LNCaP clone FGC (cell line): Measurements from ENCODE around the gene KLF15.

Experiments used
- DNase-seq: peaks from one replicate; pipeline ENCODE4 v3.0.0-alpha.2; 2011; ENCODE audit warnings: low read depth
- H3K4me3 ChIP-seq: 2 replicates; pipeline ENCODE4 v1.5.1; 2011; ENCODE audit warnings: mild to moderate bottlenecking, low read depth, low read length, control low read depth
- TF ChIP-seq, protein P1 (sequence below): IDR thresholded peaks from 2 replicates; pipeline ENCODE4 v1.5.1; 2012; ENCODE audit warnings: mild to moderate bottlenecking; ENCODE audit not compliant: control insufficient read depth, insufficient read depth; ENCODE audit errors: extremely low read depth

The KLF15 gene

DNA sequence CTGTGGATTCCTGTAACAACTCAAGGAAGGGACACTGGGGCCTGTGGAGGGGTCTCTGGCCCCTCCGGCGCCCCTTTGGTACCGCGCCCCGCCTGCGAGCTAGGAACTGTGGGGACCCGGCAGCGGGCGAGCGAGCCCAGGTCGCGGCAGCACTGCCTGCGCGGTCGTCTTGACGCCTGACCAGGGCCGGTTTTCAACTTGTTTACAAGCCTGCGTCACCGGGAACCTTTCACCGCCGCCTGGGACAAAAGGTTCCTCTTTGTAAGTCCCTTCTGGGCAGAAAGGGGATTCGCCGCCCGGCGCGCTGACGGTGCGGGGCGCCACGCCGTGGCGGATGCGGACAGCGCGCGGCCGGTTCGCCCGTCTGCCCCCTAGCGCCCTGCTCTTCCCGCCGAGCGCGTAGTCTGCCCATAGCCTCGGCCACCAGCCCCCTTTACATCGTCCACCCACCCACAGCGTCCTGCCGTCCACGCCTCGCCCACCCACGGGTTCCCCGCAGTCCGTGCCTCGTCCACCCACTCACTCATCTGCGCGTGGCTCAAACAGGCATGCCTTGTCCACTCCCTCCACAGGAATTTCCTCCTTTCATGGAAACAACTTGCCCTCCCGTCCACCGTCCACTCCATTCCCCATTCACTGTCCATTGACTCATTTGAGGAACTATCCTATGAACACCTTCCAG lies 32.0 kb upstream of the KLF15 start:
- TF ChIP-seq, protein P1, sequence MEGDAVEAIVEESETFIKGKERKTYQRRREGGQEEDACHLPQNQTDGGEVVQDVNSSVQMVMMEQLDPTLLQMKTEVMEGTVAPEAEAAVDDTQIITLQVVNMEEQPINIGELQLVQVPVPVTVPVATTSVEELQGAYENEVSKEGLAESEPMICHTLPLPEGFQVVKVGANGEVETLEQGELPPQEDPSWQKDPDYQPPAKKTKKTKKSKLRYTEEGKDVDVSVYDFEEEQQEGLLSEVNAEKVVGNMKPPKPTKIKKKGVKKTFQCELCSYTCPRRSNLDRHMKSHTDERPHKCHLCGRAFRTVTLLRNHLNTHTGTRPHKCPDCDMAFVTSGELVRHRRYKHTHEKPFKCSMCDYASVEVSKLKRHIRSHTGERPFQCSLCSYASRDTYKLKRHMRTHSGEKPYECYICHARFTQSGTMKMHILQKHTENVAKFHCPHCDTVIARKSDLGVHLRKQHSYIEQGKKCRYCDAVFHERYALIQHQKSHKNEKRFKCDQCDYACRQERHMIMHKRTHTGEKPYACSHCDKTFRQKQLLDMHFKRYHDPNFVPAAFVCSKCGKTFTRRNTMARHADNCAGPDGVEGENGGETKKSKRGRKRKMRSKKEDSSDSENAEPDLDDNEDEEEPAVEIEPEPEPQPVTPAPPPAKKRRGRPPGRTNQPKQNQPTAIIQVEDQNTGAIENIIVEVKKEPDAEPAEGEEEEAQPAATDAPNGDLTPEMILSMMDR, result peak; percentile 100
- peak overlapping the region; percentile 10 for H3K4me3 ChIP-seq
- DNase-seq, result peak; percentile 87

DNA sequence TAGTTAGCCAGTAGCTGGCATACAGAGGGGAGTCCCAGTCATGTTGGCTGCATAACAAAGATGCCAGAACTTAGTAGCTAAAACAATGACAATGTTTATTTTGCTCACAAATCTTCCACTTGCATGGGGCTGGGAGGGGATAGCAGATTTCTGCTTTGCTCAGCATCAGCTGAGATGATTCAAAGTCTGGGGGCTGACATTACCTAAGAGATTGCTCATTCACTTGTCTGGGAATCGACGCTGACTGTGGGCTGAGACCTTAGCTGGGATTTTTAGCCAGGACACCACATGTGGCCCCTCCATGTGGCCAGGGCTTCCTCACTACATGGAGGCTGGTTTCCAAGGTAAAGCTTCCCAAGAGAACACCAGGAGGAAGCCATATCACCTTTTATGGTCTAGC lies 24.8 kb upstream of the KLF15 start:
- H3K4me3 ChIP-seq, result no peak overlapping the region
- TF ChIP-seq, protein P1, result no peak

DNA sequence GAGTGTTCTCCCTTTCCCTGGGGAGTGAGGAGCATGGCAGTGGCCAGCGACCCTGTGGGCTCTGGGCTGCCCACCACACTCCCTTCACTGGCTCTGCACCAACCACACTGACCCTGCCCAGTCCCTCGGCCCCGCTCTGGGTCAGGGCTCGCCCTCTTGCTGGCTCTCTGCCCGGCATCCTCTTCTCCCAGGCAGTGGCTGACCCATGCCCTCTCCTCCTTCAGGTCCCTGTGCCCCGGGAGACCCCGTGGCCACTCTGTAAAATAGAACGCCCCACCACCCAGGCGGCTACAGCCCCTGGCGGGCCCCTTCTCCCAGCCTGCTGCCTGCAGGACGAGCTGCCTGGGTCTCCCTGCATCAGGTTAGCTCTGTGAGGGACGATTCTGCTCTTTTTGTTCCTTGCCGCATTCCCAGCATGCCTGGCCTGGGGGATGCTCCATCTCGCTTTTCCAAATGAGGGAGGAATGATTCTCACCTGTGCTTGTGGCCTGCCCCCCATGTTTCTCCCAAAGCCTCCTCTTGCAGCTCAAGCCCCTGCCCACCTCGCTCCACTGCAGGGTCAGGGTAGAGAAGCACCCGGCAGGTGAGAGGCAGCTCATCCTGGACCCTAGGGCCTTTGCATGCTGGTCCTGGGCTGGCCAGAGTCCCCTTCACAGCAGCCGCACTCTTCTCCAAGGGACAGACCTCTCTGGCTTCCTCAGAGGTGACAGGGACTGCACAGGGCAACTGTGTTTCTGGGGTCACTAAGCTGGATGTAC lies 23.0 kb upstream of the KLF15 start:
- TF ChIP-seq, protein P1, result no peak
- H3K4me3 ChIP-seq, result no peak overlapping the region
- DNase-seq, result no peak

More for the DNA sequence above, 24.8 kb upstream of the KLF15 start:
- no peak for DNase-seq

DNA sequence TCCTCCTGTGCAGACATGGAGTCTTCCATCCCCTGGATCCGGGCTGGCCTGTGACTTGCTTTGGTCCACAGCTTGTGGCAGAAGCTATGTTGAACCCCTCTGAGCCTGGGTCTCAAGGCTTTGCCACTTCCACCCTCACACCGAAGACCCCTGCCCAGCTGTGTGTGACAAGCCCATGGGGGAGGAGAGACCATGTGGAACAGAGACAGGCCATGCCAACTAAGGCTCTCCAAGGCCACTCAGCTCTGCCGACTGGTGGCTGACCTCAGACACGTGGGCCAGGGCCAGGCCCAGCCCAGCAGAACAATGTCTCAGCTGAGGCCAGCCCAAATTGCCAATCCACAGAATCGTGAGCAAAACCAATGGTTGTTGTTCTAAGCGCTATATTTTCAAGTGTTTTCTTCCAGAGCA lies 21.1 kb upstream of the KLF15 start:
- DNase-seq, result no peak
- TF ChIP-seq, protein P1, result no peak
- H3K4me3 ChIP-seq, result no peak overlapping the region

DNA sequence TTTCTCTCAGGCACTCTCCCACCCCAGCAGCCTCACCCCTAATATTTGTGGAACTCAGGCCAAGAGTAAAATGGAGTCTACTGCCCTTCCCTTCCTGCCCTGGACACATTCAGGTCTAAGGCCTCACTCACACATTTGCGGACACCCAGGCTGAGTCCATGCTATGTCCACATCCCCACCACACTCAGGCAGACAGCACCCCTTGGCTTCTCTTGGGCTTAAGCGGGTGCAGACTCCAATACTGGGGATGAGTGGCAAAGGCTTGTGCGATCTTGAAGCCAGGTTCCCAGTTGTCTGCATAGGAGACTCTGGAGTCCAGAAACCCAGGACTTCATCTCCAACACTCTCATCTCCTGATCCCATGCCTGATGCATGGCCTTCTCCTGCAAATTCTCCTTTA lies 20.0 kb upstream of the KLF15 start:
- TF ChIP-seq, protein P1, result no peak
- H3K4me3 ChIP-seq, result no peak overlapping the region
- DNase-seq, result no peak

DNA sequence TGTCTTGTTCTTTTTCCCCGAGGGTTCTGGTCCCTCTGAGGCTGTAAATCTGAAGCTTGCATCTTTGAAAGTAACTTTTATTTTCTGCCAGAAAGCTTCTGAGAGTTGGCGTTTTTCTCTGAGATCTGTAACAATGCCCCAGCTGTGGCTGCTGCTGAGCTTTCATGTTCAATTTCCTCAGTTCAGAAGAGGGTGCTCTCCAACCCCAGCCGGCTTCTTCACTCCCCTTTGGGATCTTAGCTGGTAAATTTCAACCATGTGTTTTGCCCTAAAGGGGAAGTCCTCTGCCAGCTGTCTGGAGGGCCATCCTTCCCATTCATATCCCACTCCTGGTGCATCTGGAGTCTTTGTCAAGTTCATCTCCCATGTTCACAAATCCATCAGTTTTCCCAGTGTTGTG lies 19.2 kb upstream of the KLF15 start:
- DNase-seq, result no peak
- no peak overlapping the region for H3K4me3 ChIP-seq
- TF ChIP-seq, protein P1, result no peak

DNA sequence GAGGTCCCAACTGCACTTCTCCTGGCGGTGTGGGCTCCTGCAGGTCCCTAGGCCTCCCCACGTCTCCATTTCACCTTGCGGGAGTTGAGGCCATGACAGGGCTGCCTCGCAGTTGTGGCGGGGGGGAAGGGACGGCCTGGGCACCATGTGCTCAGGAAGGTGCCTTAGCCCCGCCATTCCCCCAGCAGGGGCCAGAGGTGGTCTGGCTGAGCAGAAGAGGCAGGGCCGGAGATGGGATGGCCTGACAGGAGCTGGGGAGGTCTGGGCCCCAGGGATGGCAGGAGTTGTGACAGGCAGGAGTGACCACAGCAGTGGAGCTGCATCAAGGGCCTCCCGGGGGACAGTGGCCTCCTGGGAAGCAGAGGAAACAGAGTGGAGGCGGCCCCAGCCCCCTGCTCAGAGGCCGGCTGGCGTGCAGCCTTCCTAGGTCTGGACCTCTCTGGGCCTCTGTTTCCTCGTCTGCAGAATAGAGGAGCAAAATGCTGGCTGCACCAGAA lies 18.7 kb upstream of the KLF15 start:
- no peak for DNase-seq
- H3K4me3 ChIP-seq, result no peak overlapping the region
- TF ChIP-seq, protein P1, result no peak
